CD4-positive, alpha-beta T cell treated with Interferon gamma for 1 hour (primary cell): Measurements from ENCODE around the gene BEGAIN.

ENCODE experiments used
- DNase-seq: peaks from one replicate; pipeline ENCODE4 v3.0.0-alpha.2; 2020

The BEGAIN gene

GRCh38 chr14:100587086-100587762 lies at the start of gene BEGAIN:
Gene BEGAIN, minus strand, starts transcription at chr14:100587417. Its CDS starts 127 bp downstream, at chr14:100587290.
- DNase-seq = no peak

GRCh38 chr14:100636559-100636958 lies 49.3 kb upstream of the BEGAIN start:
- no peak for DNase-seq

GRCh38 chr14:100634026-100634425 lies 46.8 kb upstream of the BEGAIN start:
- DNase-seq = no peak

- DNase-seq = no peak
These were observed 46.2 kb upstream of the BEGAIN start for GRCh38 chr14:100633406-100633805.

GRCh38 chr14:100629696-100630095 lies 42.5 kb upstream of the BEGAIN start:
- DNase-seq = no peak

GRCh38 chr14:100629098-100629497 lies 41.9 kb upstream of the BEGAIN start:
- DNase-seq = no peak

GRCh38 chr14:100628225-100628624 lies 41.0 kb upstream of the BEGAIN start:
- DNase-seq = no peak

- no peak for DNase-seq
These were observed 39.4 kb upstream of the BEGAIN start for GRCh38 chr14:100626614-100627013.

GRCh38 chr14:100623961-100624360 lies 36.7 kb upstream of the BEGAIN start:
- no peak for DNase-seq

GRCh38 chr14:100623557-100623956 lies 36.3 kb upstream of the BEGAIN start:
- DNase-seq = no peak

GRCh38 chr14:100622708-100623485 lies 35.7 kb upstream of the BEGAIN start:
- no peak for DNase-seq

GRCh38 chr14:100622224-100622623 lies 35.0 kb upstream of the BEGAIN start:
- DNase-seq = peak; percentile 28

GRCh38 chr14:100621806-100622205 lies 34.6 kb upstream of the BEGAIN start:
- no peak for DNase-seq

GRCh38 chr14:100620255-100621100 lies 33.3 kb upstream of the BEGAIN start:
- DNase-seq = no peak

- no peak for DNase-seq
These were observed 32.4 kb upstream of the BEGAIN start for GRCh38 chr14:100619396-100620254.

GRCh38 chr14:100618763-100619320 lies 31.6 kb upstream of the BEGAIN start:
- no peak for DNase-seq

- peak; percentile 37 for DNase-seq
These were observed 31.1 kb upstream of the BEGAIN start for GRCh38 chr14:100618318-100618693.

GRCh38 chr14:100617410-100618317 lies 30.4 kb upstream of the BEGAIN start:
- no peak for DNase-seq

- DNase-seq = no peak
These were observed 29.7 kb upstream of the BEGAIN start for GRCh38 chr14:100616854-100617409.
